Mesendoderm (in vitro differentiated cells): ENCODE data around the gene LAMC1.
A peak's percentile ranks its signal among the peaks of the same experiment; 100 is the strongest.

Experiments
- DNase-seq: peaks from one replicate; pipeline ENCODE4 v3.0.0; 2013
- H2AK5ac ChIP-seq: 2 replicates; pipeline ENCODE4 v1.6.1; 2013; ENCODE audit warnings: low read length, inconsistent platforms
- H2BK120ac ChIP-seq: 2 replicates; pipeline ENCODE4 v1.6.1; 2013; ENCODE audit warnings: low read depth, mild to moderate bottlenecking, low read length, moderate library complexity, mixed read lengths
- H2BK15ac ChIP-seq: replicated peaks from 2 replicates; pipeline ENCODE4 v1.6.1; 2013; ENCODE audit warnings: low read depth, mild to moderate bottlenecking, moderate library complexity
- H2BK5ac ChIP-seq: 2 replicates; pipeline ENCODE4 v1.6.1; 2013; ENCODE audit warnings: low read length, inconsistent platforms
- H3K18ac ChIP-seq: 2 replicates; pipeline ENCODE4 v1.6.1; 2013; ENCODE audit warnings: mild to moderate bottlenecking, low read length, mixed read lengths
- H3K23ac ChIP-seq: one replicate; pipeline ENCODE4 v1.6.1; 2013; ENCODE audit warnings: low read length
- H3K27ac ChIP-seq: 2 replicates; pipeline ENCODE4 v1.5.1; 2013; ENCODE audit warnings: low read depth, mild to moderate bottlenecking, inconsistent platforms, low read length, moderate library complexity
- H3K27me3 ChIP-seq: 2 replicates; pipeline ENCODE4 v1.6.1; 2013; ENCODE audit warnings: low read length, control low read depth, mild to moderate bottlenecking, inconsistent platforms; ENCODE audit not compliant: insufficient read depth, poor library complexity
- H3K36me3 ChIP-seq: 2 replicates; pipeline ENCODE4 v1.6.1; 2013; ENCODE audit warnings: low read length, inconsistent platforms; ENCODE audit not compliant: control insufficient read depth, insufficient read depth
- H3K4ac ChIP-seq: one replicate; pipeline ENCODE4 v1.6.1; 2013; ENCODE audit warnings: low read depth, mild to moderate bottlenecking, low read length, moderate library complexity
- H3K4me1 ChIP-seq: 2 replicates; pipeline ENCODE4 v1.6.1; 2013; ENCODE audit warnings: low read depth, low read length, inconsistent platforms; ENCODE audit not compliant: control insufficient read depth
- H3K4me2 ChIP-seq: 2 replicates; pipeline ENCODE4 v1.6.1; 2013; ENCODE audit warnings: low read length
- H3K4me3 ChIP-seq: 2 replicates; pipeline ENCODE4 v1.5.1; 2013; ENCODE audit warnings: mild to moderate bottlenecking, low read length
- H3K56ac ChIP-seq: one replicate; pipeline ENCODE4 v1.6.1; 2013; ENCODE audit warnings: low read length
- H3K79me1 ChIP-seq: 2 replicates; pipeline ENCODE4 v1.6.1; 2013; ENCODE audit warnings: low read length, inconsistent platforms
- H3K79me2 ChIP-seq: 2 replicates; pipeline ENCODE4 v1.6.1; 2013; ENCODE audit warnings: mild to moderate bottlenecking, low read length; ENCODE audit not compliant: control insufficient read depth, insufficient read depth
- H3K9ac ChIP-seq: 2 replicates; pipeline ENCODE4 v1.6.1; 2013; ENCODE audit warnings: low read length, inconsistent platforms
- H4K5ac ChIP-seq: one replicate; pipeline ENCODE4 v1.6.1; 2013; ENCODE audit warnings: low read length
- H4K8ac ChIP-seq: one replicate; pipeline ENCODE4 v1.6.1; 2013; ENCODE audit warnings: low read depth, mild to moderate bottlenecking, control low read depth, low read length, moderate library complexity
- WGBS: extraction: QIAGEN DNeasy Blood & Tissue Kit; methylation state at CpG from one replicate; pipeline ENCODE4 v1.1.7; 2013; ENCODE audit warnings: low lambda C conversion rate, missing lambda C conversion rate; ENCODE audit not compliant: insufficient coverage; ENCODE audit errors: extremely low coverage; 5-methylcytosine and 5-hydroxymethylcytosine counted together

Gene LAMC1

DNA sequence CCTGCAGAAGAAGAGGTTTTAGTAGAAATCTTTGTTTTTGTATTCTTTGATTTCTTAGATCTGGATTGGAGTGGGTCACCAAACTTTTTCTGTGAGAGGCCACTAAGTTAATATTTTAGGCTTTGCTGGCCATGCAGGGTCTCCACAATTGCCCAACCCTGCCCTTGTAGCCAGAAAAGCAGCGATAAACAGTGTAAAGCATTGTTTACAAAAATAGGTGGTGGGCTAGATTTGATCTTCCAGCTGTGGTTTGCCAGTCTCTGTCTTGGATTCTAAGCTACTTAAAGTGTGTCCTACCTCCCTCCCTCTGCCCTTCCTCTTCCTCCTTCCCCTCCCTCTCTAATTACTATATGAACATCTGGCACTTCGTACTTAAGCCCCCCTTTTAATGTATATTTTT is 68.0 kb downstream of the LAMC1 start:
- Histone ChIP-seq H3K4me2 (no peak overlapping the region), H3K27me3 (no peaks in the 10 kb centered on the region), H2AK5ac (no peak overlapping the region), H3K36me3 (no peaks in the 10 kb centered on the region), H4K8ac (no peak overlapping the region), H4K5ac (no peak overlapping the region), H3K4me1 (peaks cover 10% of the 10 kb centered on the region), H3K23ac (no peak overlapping the region), H3K56ac (no peak overlapping the region), H3K79me1 (peaks cover 5% of the 10 kb centered on the region), H3K4me3 (no peak overlapping the region), H3K79me2 (peaks cover 3% of the 10 kb centered on the region), H3K27ac (no peak overlapping the region), H2BK5ac (no peak overlapping the region), H2BK15ac (no peak overlapping the region), H2BK120ac (no peak overlapping the region), H3K4ac (no peak overlapping the region), H3K18ac (no peak overlapping the region), H3K9ac (no peak overlapping the region)
- no peak for DNase-seq
- 100% methylated on average over 1 of the region's 2 CpGs for WGBS

DNA sequence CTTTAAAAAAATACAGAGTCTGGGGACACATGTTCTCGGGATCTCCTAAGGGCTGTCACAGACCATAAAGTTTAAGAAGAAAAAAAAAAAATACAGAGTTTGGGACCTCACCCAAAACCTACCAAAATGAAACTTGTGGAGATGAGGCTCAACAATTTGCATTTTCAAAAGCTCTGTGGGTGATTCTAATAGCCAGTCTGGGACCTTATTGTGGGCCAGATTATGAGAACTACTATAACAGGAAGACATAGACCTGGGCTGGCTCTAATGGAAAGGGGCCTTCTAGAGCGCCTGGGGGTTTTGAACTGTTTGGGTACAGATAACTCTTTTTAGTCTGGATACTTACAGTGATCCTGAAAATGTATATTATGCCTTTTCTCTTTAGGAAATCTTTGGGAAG is 69.1 kb downstream of the LAMC1 start:
- no peak overlapping the region for H2BK120ac ChIP-seq
- H3K79me1 ChIP-seq: peaks cover 5% of the 10 kb centered on the region
- H3K27me3 ChIP-seq: no peaks in the 10 kb centered on the region
- no peak overlapping the region for H3K4ac ChIP-seq
- no peak overlapping the region for H3K4me3 ChIP-seq
- peaks cover 10% of the 10 kb centered on the region for H3K4me1 ChIP-seq
- no peak overlapping the region for H3K4me2 ChIP-seq
- H2BK15ac ChIP-seq: no peak overlapping the region
- no peaks in the 10 kb centered on the region for H3K36me3 ChIP-seq
- no peak overlapping the region for H2BK5ac ChIP-seq
- H3K9ac ChIP-seq: no peak overlapping the region
- no peak for DNase-seq
- H3K23ac ChIP-seq: no peak overlapping the region
- no CpG with 5 or more reads among the region's 2 CpGs for WGBS
- H3K27ac ChIP-seq: no peak overlapping the region
- no peak overlapping the region for H3K56ac ChIP-seq
- no peak overlapping the region for H4K8ac ChIP-seq
- no peak overlapping the region for H3K18ac ChIP-seq
- peaks cover 3% of the 10 kb centered on the region for H3K79me2 ChIP-seq
- no peak overlapping the region for H2AK5ac ChIP-seq
- H4K5ac ChIP-seq: no peak overlapping the region

DNA sequence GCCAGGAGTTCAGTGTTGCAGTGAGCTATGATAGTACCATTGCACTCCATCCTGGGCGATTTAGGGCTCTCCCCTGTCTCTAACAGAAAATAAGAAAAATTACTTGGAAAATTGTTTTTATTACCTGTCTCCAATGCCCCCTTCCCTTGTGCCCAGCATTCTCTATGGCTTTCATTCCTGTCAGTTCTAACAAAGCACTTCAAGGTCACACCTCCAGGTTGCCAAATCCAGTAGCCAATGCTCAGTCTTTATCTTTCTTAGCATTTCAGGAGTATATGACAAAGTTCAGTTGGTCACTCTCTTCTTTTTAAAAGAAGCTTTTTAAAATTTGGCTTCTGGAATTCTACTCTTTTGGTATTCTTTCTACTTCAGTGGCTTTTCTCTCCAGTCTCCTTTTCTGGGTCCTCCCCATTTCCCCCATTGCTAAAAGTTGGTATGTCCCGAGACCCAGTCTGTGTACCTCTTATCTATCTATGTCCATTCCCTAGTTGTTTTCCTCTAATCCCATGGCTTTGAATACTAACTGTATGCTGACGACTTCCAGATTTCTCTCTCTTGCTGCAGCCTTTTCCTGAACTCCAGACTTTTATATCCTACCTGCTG is 69.9 kb downstream of the LAMC1 start:
- H3K4me2 ChIP-seq: no peak overlapping the region
- no peaks in the 10 kb centered on the region for H3K36me3 ChIP-seq
- H2AK5ac ChIP-seq: no peak overlapping the region
- H2BK120ac ChIP-seq: no peak overlapping the region
- peaks cover 10% of the 10 kb centered on the region for H3K4me1 ChIP-seq
- no peak overlapping the region for H3K4ac ChIP-seq
- no peaks in the 10 kb centered on the region for H3K27me3 ChIP-seq
- H4K5ac ChIP-seq: no peak overlapping the region
- DNase-seq: peak; percentile 11
- H3K18ac ChIP-seq: no peak overlapping the region
- H2BK15ac ChIP-seq: no peak overlapping the region
- no peak overlapping the region for H4K8ac ChIP-seq
- no peak overlapping the region for H3K27ac ChIP-seq
- no CpG with 5 or more reads among the region's 3 CpGs for WGBS
- no peak overlapping the region for H2BK5ac ChIP-seq
- H3K79me1 ChIP-seq: peaks cover 7% of the 10 kb centered on the region
- no peak overlapping the region for H3K56ac ChIP-seq
- no peak overlapping the region for H3K9ac ChIP-seq
- H3K79me2 ChIP-seq: peaks cover 3% of the 10 kb centered on the region
- no peak overlapping the region for H3K4me3 ChIP-seq
- no peak overlapping the region for H3K23ac ChIP-seq

DNA sequence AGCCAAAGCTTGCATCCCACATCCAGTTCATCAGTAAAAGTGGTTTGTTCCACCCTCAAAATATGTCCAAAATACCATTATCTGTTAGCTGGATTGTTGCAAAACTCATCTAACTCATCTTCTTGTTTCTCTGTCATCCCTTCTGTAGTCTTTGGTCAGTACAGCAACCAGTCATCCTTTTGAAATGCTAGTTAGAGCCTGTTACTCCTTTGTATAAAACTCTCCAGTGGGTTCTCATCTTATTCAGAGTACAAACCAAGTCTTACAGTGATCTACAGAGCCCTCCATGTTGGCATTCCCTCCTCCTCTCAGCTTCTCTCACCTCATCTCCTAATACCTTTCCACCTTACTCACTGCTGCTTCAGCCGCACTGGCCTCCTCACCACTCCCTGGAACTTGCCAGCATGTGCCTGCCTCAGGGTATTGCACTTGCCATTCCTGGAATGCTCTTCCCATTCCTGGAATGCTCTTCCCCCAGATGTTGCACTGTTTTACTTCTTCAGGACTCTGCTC is 70.6 kb downstream of the LAMC1 start:
- Histone ChIP-seq H4K5ac (no peak overlapping the region), H3K27ac (no peak overlapping the region), H3K36me3 (no peaks in the 10 kb centered on the region), H4K8ac (no peak overlapping the region), H3K27me3 (no peaks in the 10 kb centered on the region), H3K9ac (no peak overlapping the region), H2AK5ac (no peak overlapping the region), H3K79me2 (peaks cover 3% of the 10 kb centered on the region), H3K4me3 (no peak overlapping the region), H2BK5ac (no peak overlapping the region), H3K4me1 (peaks cover 10% of the 10 kb centered on the region), H2BK120ac (no peak overlapping the region), H3K4me2 (no peak overlapping the region), H3K23ac (no peak overlapping the region), H2BK15ac (no peak overlapping the region), H3K79me1 (peaks cover 9% of the 10 kb centered on the region), H3K18ac (no peak overlapping the region), H3K56ac (no peak overlapping the region), H3K4ac (no peak overlapping the region)
- WGBS: no CpG with 5 or more reads among the region's 1 CpG
- peak; percentile 96 for DNase-seq

DNA sequence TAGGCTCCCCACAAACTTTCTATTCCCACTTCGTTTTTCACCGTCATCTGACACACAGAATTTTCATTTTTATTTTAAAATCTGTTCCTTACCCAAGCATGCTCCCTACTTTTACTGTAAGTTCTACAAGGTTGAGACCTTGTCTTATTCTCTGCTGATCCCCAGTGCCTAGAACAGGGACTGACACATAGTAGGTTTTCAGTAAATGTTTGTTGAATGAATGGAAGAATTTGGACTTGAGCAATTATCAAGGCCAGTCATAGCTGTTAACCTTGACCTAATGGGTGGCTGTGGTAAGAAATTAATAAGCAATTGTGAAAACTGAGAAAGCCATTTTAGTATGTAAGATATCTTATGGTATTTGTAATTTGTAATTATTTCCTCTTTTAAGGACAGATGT is 71.1 kb downstream of the LAMC1 start:
- peaks cover 10% of the 10 kb centered on the region for H3K4me1 ChIP-seq
- no peak overlapping the region for H2BK15ac ChIP-seq
- H3K4me3 ChIP-seq: no peak overlapping the region
- no peak overlapping the region for H3K27ac ChIP-seq
- H3K18ac ChIP-seq: no peak overlapping the region
- no peak overlapping the region for H2AK5ac ChIP-seq
- 100% methylated on average over 2 of the region's 2 CpGs for WGBS
- H3K79me1 ChIP-seq: peaks cover 10% of the 10 kb centered on the region
- DNase-seq: no peak
- H3K56ac ChIP-seq: no peak overlapping the region
- H3K23ac ChIP-seq: no peak overlapping the region
- no peak overlapping the region for H3K4me2 ChIP-seq
- no peak overlapping the region for H2BK120ac ChIP-seq
- no peaks in the 10 kb centered on the region for H3K36me3 ChIP-seq
- no peak overlapping the region for H3K4ac ChIP-seq
- no peak overlapping the region for H2BK5ac ChIP-seq
- no peak overlapping the region for H3K9ac ChIP-seq
- no peak overlapping the region for H4K5ac ChIP-seq
- no peaks in the 10 kb centered on the region for H3K27me3 ChIP-seq
- peaks cover 3% of the 10 kb centered on the region for H3K79me2 ChIP-seq
- no peak overlapping the region for H4K8ac ChIP-seq

DNA sequence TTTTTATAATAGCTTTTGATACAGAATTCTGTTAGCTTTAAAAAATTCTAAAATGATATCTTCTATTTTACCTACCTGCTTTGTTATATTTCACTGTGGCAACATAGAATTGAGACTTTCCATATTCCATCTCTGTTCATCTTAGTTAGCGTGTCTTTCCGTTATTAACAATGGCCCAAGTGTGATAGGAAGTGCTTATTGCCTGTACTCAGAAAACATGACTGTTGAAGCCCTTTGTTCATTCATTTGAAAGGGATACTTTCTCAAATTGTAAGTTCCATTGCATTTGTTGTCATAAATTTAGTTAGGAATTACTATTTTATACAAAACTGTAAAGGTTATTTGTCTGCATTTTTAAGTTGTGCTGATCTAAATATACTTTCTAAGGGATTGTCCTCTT is 73.1 kb downstream of the LAMC1 start:
- Histone ChIP-seq H3K4ac (no peak overlapping the region), H3K56ac (no peak overlapping the region), H2AK5ac (no peak overlapping the region), H3K4me3 (no peak overlapping the region), H2BK15ac (no peak overlapping the region), H3K79me1 (peaks cover 14% of the 10 kb centered on the region), H3K79me2 (peaks cover 3% of the 10 kb centered on the region), H2BK5ac (no peak overlapping the region), H4K5ac (no peak overlapping the region), H3K27me3 (no peaks in the 10 kb centered on the region), H3K36me3 (no peaks in the 10 kb centered on the region), H3K18ac (no peak overlapping the region), H3K4me1 (peaks cover 7% of the 10 kb centered on the region), H3K27ac (no peak overlapping the region), H3K4me2 (no peak overlapping the region), H3K23ac (no peak overlapping the region), H2BK120ac (no peak overlapping the region), H3K9ac (no peak overlapping the region), H4K8ac (no peak overlapping the region)
- no CpG with 5 or more reads among the region's 2 CpGs for WGBS
- DNase-seq: no peak
